HCT116 (cell line): ENCODE results near the gene ARHGEF17. TPM values are rescaled to one million over a fixed set of nuclear protein-coding genes. Genes with fewer than 3 reads are reported as not detected.

ENCODE experiments used
- ATAC-seq: fragments of 200-7000 bp; cut with Tn5 transposase; 2 replicates; pipeline ENCODE4 v1.9.1; 2020; ENCODE audit warnings: mild to moderate bottlenecking, moderate library complexity
- BruUV-seq: library from RNA; stranded (reverse); fragments of 400-500 nt; replicated peaks from 2 replicates; lab custom pipeline; 2021; lab: Mats Ljungman, UMichigan
- CTCF ChIA-PET: fragments of 300-600 bp; sonication (Branson Sonifier 250); formaldehyde crosslinking; loops from one replicate; lab custom pipeline; 2021; ENCODE audit warnings: antibody characterized with exemption; lab: Charles Lee
- POLR2A ChIA-PET: fragments of 300-600, 350-600 bp; sonication (Branson Sonifier 250); formaldehyde crosslinking; loops from one replicate; lab custom pipeline; 2021; ENCODE audit warnings: antibody characterized with exemption; lab: Charles Lee
- RAD21 ChIA-PET, 2 experiments: fragments of 300-600 bp; sonication (Branson Sonifier 250); formaldehyde crosslinking; loops; one replicate each; lab custom pipeline; 2023; ENCODE audit warnings: low total read pairs in 2 of 2; ENCODE audit not compliant: uncharacterized antibody in 2 of 2, unreplicated experiment in 2 of 2, low non-redundant PET in 1 of 2; lab: Charles Lee
- DNase-seq: peaks from one replicate; pipeline ENCODE4 v3.0.0-alpha.2; 2010; ENCODE audit warnings: low read depth, low spot score
- H2AFZ ChIP-seq: fragments of 200-600 bp; shearing (Covaris generic), sonication (generic); 2 replicates; pipeline ENCODE4 v1.6.1; 2017; ENCODE audit warnings: low read depth, mixed run types, mixed read lengths, antibody characterized with exemption, low read length; ENCODE audit not compliant: poor library complexity, severe bottlenecking
- H3K27ac ChIP-seq: 2 replicates; pipeline ENCODE4 v1.5.1; 2012; ENCODE audit warnings: low read depth, low read length
- H3K27me3 ChIP-seq: fragments of 200-600 bp; sonication (generic); 2 replicates; pipeline ENCODE4 v1.6.1; 2016; ENCODE audit warnings: mixed run types, low read length, mixed read lengths; ENCODE audit not compliant: insufficient read depth
- H3K36me3 ChIP-seq, 2 experiments: fragments of 200-500 bp in 1 of 2; fragments of 200-600 bp in 1 of 2; sonication (Bioruptor generic) in 1 of 2; sonication (generic) in 1 of 2; 2 replicates each; pipeline versions ENCODE4 v1.5.1 to v1.6.1; 2014 to 2016; ENCODE audit warnings: low read length in 2 of 2, inconsistent platforms in 1 of 2, mixed read lengths in 1 of 2, mixed run types in 1 of 2; ENCODE audit not compliant: insufficient read depth in 2 of 2, control insufficient read depth in 1 of 2
- H3K4me1 ChIP-seq, 2 experiments: fragments of 200-600 bp in 1 of 2; sonication (generic) in 1 of 2; 2 replicates each; pipeline versions ENCODE4 v1.5.1 to v1.6.1; 2012 to 2017; ENCODE audit warnings: low read length in 2 of 2, inconsistent platforms in 1 of 2, mild to moderate bottlenecking in 1 of 2, mixed read lengths in 1 of 2, mixed run types in 1 of 2, moderate library complexity in 1 of 2; ENCODE audit not compliant: insufficient read depth in 2 of 2, control insufficient read depth in 1 of 2
- H3K4me2 ChIP-seq: fragments of 200-600 bp; sonication (generic); 2 replicates; pipeline ENCODE4 v1.6.1; 2017; ENCODE audit warnings: mixed run types, low read length, mixed read lengths
- H3K4me3 ChIP-seq, 2 experiments: fragments of 200-600 bp in 1 of 2; sonication (generic) in 1 of 2; replicated peaks in 1 of 2; 2 replicates each; pipeline ENCODE4 v1.5.1; 2011 to 2016; ENCODE audit warnings: low read length in 2 of 2, control low read depth in 1 of 2, low read depth in 1 of 2, mild to moderate bottlenecking in 1 of 2, mixed read lengths in 1 of 2, mixed run types in 1 of 2
- H3K79me2 ChIP-seq: fragments of 200-600 bp; sonication (generic); 2 replicates; pipeline ENCODE4 v1.6.1; 2017; ENCODE audit warnings: mild to moderate bottlenecking, mixed run types, low read length, moderate library complexity, mixed read lengths; ENCODE audit not compliant: insufficient read depth
- H3K9ac ChIP-seq: fragments of 200-600 bp; sonication (generic); 2 replicates; pipeline ENCODE4 v1.6.1; 2016; ENCODE audit warnings: low read length, mixed read lengths
- H3K9me2 ChIP-seq: fragments of 200-600 bp; sonication (generic), shearing (Covaris generic); 2 replicates; pipeline ENCODE4 v1.6.1; 2017; ENCODE audit warnings: mixed run types, mild to moderate bottlenecking, moderate library complexity; ENCODE audit not compliant: insufficient read depth
- H3K9me3 ChIP-seq, 2 experiments: fragments of 200-500 bp in 1 of 2; fragments of 200-600 bp in 1 of 2; sonication (Bioruptor generic) in 1 of 2; sonication (generic) in 1 of 2; 2 replicates each; pipeline ENCODE4 v1.6.1; 2014 to 2017; ENCODE audit warnings: low read length in 2 of 2, mixed read lengths in 2 of 2, inconsistent platforms in 1 of 2, low read depth in 1 of 2, mild to moderate bottlenecking in 1 of 2, mixed run types in 1 of 2, moderate library complexity in 1 of 2; ENCODE audit not compliant: control insufficient read depth in 1 of 2, insufficient read depth in 1 of 2
- H4K20me1 ChIP-seq: fragments of 200-600 bp; sonication (generic), shearing (Covaris generic); 2 replicates; pipeline ENCODE4 v1.6.1; 2017; ENCODE audit warnings: mixed run types, mild to moderate bottlenecking, moderate library complexity; ENCODE audit not compliant: insufficient read depth
- CBX3 ChIP-seq: IDR thresholded peaks from 2 replicates; pipeline ENCODE4 v1.6.1; 2012; ENCODE audit warnings: low read depth
- CEBPB ChIP-seq: IDR thresholded peaks from 2 replicates; pipeline ENCODE4 v1.6.1; 2012; ENCODE audit warnings: low read depth
- EZH2phosphoT487 ChIP-seq: fragments of 200-600 bp; IDR thresholded peaks from 2 replicates; pipeline ENCODE4 v1.6.1; 2018; ENCODE audit warnings: antibody characterized with exemption, borderline replicate concordance
- POLR2A ChIP-seq: IDR thresholded peaks from 2 replicates; pipeline ENCODE4 v1.7.0; 2011; ENCODE audit warnings: borderline replicate concordance; ENCODE audit not compliant: insufficient read depth, insufficient read length; ENCODE audit errors: extremely low read depth
- POLR2AphosphoS5 ChIP-seq: IDR thresholded peaks from 2 replicates; pipeline ENCODE4 v1.6.1; 2011; ENCODE audit warnings: mild to moderate bottlenecking, low read depth, low read length, moderate library complexity
- SP1 ChIP-seq: IDR thresholded peaks from 2 replicates; pipeline ENCODE4 v1.6.1; 2012; ENCODE audit warnings: low read depth
- ZBTB33 ChIP-seq: IDR thresholded peaks from 2 replicates; pipeline ENCODE4 v1.6.1; 2011; ENCODE audit warnings: mild to moderate bottlenecking, low read length, moderate library complexity; ENCODE audit not compliant: insufficient replicate concordance; ENCODE audit errors: extremely low read depth
- ZFX ChIP-seq: fragments of 450-650 bp; IDR thresholded peaks from 2 replicates; pipeline ENCODE4 v1.6.1; 2017
- ZNF274 ChIP-seq: fragments of 200-500 bp; sonication (Bioruptor generic); IDR thresholded peaks from 2 replicates; pipeline ENCODE4 v1.6.1; 2014; ENCODE audit warnings: mild to moderate bottlenecking, low read depth, low read length, inconsistent platforms
- intact Hi-C: fragments of 100-400 bp; cut with micrococcal nuclease; formaldehyde crosslinking; loops from 2 replicates; pipeline ENCODE4 v1.10.0; 2022
- total RNA-seq: library from RNA; stranded (reverse); gene quantifications from one replicate; pipeline ENCODE4 v1.2.1, GENCODE V29; 2021; ENCODE audit not compliant: unreplicated experiment

ARHGEF17 gene
- total RNA-seq, 1 experiment from 2014 or later: 18.2 TPM

DNA sequence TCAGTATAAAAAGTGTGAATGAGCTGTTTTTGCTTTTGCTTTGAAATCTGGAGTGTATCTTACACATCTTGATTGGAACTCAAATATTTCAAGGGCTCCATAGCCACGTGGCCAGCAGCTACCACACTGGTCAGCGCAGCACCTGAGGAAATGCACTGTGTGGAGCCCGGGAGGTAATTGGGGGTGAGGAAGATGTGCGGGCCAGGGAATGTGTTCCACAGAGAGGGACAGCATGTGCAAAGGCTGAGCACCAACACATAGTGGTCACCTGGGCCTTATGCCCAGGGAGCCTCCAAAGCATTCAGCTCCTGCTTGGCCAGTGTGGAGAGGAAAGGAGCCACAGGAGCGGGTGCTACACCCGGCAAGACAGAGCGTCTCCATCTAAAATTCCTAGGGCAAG lies 88.9 kb downstream of the ARHGEF17 start:
- no peak for DNase-seq
- Histone ChIP-seq H3K27me3 (no peaks in the 10 kb centered on the region), H2AFZ (no peak overlapping the region), H3K36me3 (peaks cover 2 to 12% of the 10 kb centered on the region in 2 experiments; a peak in 2 of 4 replicates), H3K4me3 (no peak overlapping the region), H3K79me2 (no peaks in the 10 kb centered on the region), H3K9me2 (no peaks in the 10 kb centered on the region), H3K9ac (no peak overlapping the region), H3K9me3 (no peaks in the 10 kb centered on the region), H3K27ac (no peak overlapping the region), H3K4me1 (no peaks in the 10 kb centered on the region; a peak in 1 of 4 replicates), H4K20me1 (no peaks in the 10 kb centered on the region), H3K4me2 (no peak overlapping the region)
- ATAC-seq: no peak
- POLR2A ChIA-PET: no interaction called here
- TF ChIP-seq POLR2AphosphoS5 (0 out of 2 replicates have a peak, but pooled peaks have one; percentile 23), ZNF274 (no peak)
- CTCF ChIA-PET: interaction anchor here (0.9 to 1.6 kb wide), 4 partner anchors 38 to 534 kb away, joined by 3 to 7 read pairs (median 4); no protein-coding TSS in a partner anchor
- BruUV-seq: no TSS peak
- RAD21 ChIA-PET: no interaction called here
- intact Hi-C loops: no loop called here

DNA sequence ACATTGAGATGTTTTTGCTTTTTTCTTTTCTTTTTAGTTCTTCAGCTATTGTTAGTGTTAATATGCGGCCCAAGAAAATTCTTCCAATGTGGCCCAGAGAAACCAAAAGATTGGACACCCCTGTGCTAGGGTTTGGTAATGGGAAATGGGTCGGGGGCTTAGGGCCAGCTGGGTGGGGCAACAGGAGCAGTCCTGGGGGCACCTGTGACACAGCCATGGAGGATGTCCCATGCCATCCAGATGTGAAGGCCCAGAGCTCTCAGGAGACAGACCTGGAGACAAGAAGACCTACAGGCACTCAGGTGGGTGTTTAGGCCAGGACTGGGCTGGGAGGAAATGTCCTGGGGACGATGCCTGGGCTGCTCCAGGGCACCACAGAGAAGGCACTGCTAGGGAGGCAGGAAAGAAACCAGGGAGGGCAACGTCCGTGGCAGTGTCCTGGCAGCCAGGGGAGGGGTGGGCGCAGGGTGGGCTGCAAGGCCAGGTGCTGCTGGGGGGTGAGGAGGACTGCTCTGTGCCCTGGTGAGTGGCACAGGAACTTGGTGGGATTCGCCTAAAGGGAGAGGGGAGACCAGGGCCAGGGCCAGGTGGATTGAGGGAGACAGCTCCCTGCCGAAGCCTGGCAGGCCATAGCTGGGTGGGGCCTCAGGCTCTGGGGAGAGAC lies 89.5 kb downstream of the ARHGEF17 start:
- Histone ChIP-seq H3K4me2 (no peak overlapping the region), H3K9me3 (no peaks in the 10 kb centered on the region), H2AFZ (no peak overlapping the region), H3K4me3 (no peak overlapping the region), H4K20me1 (no peaks in the 10 kb centered on the region), H3K79me2 (no peaks in the 10 kb centered on the region), H3K9me2 (no peaks in the 10 kb centered on the region), H3K27me3 (no peaks in the 10 kb centered on the region), H3K9ac (no peak overlapping the region), H3K4me1 (no peaks in the 10 kb centered on the region; a peak in 1 of 4 replicates), H3K36me3 (peaks cover 2 to 12% of the 10 kb centered on the region in 2 experiments; a peak in 2 of 4 replicates), H3K27ac (no peak overlapping the region)
- ChIA-PET CTCF (interaction anchor here (1.3 kb wide), 1 partner anchor 46 kb away, joined by 4 read pairs; no protein-coding TSS in a partner anchor), RAD21 (no interaction called here), POLR2A (no interaction called here)
- DNase-seq (no peak), ATAC-seq (no peak)
- intact Hi-C loops: no loop called here
- TF ChIP-seq SP1 (no peak), EZH2phosphoT487 (no peak), ZFX (no peak), ZBTB33 (no peak), POLR2AphosphoS5 (0 out of 2 replicates have a peak, but pooled peaks have one; percentile 26), CBX3 (no peak), POLR2A (no peak), CEBPB (no peak)
- BruUV-seq: no TSS peak
